SK-N-MC (cell line): ENCODE results near the gene METTL27.

Experiments used
- EZH2 ChIP-seq: fragments of 200-600 bp; sonication (generic); IDR thresholded peaks from one replicate; pipeline ENCODE4 v1.6.1; 2017; ENCODE audit warnings: antibody characterized with exemption
- POLR2AphosphoS5 ChIP-seq: IDR thresholded peaks from 2 replicates; pipeline ENCODE4 v1.6.1; 2012; ENCODE audit warnings: mild to moderate bottlenecking, low read depth, low read length, borderline replicate concordance

DNA sequence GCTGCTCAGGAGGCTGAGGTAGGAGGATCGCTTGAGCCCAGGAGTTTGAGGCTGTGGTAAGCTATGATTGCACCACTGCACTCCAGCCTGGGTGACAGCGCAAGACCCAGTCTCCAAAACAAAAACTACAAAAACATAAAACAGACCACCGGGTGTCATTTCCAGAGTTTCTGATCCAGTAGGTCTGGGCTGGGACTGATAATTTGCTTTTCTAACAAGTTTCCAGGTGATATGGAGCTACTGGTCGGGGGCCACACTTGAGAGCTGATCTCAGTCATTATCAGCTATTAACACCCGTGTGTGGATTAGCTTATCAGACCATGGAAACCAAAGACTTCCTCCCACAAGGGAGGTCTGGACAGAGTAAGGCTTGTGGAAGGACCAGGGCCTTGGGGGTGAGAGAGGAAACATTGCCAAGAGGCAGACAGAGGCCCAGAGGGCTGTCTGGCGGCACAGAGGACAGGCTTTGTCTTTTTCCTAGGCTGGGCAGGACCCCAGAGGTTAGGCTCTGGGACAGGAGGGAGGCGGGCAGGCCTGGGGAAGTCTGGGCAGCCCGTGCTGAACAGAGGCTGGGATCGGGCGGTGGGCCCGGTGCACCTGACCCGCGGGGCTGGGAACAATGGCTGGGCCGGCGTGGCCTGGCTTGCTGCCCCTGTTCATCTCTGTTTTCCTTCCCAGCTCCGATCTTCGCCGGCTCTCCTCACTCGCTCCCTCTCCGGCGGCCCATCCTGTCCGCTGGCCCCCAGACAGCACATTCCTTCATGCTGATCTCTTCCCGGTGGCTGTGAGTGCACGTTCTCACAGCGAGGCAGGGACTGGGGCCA, 43.9 kb upstream of the METTL27 start:
- TF ChIP-seq POLR2AphosphoS5 (no peak), EZH2 (no peak)
